ENCODE measurements around the gene ARHGAP32.

ARHGAP32 gene

GRCh38 chr11:129066229-129066628 lies 125.9 kb downstream of the ARHGAP32 start:
- TF ChIP-seq, protein P1, sequence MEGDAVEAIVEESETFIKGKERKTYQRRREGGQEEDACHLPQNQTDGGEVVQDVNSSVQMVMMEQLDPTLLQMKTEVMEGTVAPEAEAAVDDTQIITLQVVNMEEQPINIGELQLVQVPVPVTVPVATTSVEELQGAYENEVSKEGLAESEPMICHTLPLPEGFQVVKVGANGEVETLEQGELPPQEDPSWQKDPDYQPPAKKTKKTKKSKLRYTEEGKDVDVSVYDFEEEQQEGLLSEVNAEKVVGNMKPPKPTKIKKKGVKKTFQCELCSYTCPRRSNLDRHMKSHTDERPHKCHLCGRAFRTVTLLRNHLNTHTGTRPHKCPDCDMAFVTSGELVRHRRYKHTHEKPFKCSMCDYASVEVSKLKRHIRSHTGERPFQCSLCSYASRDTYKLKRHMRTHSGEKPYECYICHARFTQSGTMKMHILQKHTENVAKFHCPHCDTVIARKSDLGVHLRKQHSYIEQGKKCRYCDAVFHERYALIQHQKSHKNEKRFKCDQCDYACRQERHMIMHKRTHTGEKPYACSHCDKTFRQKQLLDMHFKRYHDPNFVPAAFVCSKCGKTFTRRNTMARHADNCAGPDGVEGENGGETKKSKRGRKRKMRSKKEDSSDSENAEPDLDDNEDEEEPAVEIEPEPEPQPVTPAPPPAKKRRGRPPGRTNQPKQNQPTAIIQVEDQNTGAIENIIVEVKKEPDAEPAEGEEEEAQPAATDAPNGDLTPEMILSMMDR (IDR thresholded peaks at IDR 0.05; ENCODE audit: insufficient read depth, low read depth, low read length, missing control alignments) = no peak
- DNase-seq (ENCODE audit: low read depth) = no peak
- no peak overlapping the region for H3K4me3 ChIP-seq (ENCODE audit: low read depth, low read length)

DNA sequence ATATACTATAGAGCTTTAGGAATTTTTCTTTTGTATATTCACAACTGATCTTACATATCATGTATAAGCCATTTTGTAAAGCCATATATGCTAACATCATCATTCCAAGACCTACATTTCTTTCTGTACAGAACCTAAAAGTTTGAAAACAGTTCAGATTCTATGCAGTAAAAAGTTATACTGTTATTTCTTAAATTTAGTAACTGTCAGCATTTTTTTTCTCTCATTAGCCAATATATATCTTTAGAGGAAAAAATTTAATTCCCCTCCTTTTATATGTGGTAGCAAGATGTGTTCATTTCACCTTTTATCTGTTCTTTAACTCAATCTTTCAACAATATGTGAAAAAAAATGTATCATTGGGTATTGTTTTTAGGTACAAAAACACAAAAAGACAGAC lies 129.0 kb downstream of the ARHGAP32 start:
- TF ChIP-seq, protein P1 (IDR thresholded peaks at IDR 0.05; ENCODE audit: insufficient read depth, low read depth, low read length, missing control alignments) = no peak

DNA sequence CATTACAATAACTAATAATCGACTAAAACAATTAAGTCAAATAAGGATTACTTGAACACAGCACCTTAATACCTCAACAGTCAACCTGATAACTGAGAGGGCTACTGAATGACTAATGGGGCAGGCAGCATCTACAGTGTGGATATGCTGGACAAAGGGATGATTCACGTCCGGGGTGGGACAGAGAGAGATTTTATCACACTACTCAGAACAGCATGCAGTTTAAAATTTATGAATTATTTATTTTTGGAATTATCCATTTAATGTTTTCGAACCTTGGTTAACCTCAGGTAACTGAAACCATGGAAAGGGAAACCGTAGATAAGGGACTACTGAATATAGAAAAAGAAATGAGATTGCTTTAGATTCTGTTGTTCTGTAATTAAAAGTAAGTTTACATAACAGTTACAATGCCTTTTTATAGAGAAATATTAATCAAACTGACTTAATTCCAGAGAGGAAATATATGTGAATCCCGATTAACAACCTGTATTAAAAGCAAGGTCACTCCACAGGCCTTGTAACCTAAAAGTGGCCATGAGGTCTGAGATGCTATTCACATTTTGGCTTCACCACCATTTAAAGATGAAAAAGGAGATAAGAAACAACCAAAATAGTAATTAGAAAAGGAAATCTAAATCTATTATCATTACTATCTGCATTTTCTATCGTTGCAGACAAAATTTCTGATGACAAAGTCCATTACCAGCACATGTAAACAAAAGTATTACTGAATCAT lies 130.5 kb downstream of the ARHGAP32 start:
- H3K4me3 ChIP-seq (ENCODE audit: low read depth, low read length) = no peak overlapping the region
- TF ChIP-seq, protein P1 (IDR thresholded peaks at IDR 0.05; ENCODE audit: insufficient read depth, low read depth, low read length, missing control alignments) = no peak
- no peak for DNase-seq (ENCODE audit: low read depth)

More for the DNA sequence above, 129.0 kb downstream of the ARHGAP32 start:
- no peak overlapping the region for H3K4me3 ChIP-seq (ENCODE audit: low read depth, low read length)
- DNase-seq (ENCODE audit: low read depth) = no peak

- H3K4me3 ChIP-seq (ENCODE audit: low read depth, low read length) = no peak overlapping the region
- DNase-seq (ENCODE audit: low read depth) = no peak
- TF ChIP-seq, protein P1 (IDR thresholded peaks at IDR 0.05; ENCODE audit: insufficient read depth, low read depth, low read length, missing control alignments) = no peak
Observed at GRCh38 chr11:129056916-129057315, 135.2 kb downstream of the ARHGAP32 start.

DNA sequence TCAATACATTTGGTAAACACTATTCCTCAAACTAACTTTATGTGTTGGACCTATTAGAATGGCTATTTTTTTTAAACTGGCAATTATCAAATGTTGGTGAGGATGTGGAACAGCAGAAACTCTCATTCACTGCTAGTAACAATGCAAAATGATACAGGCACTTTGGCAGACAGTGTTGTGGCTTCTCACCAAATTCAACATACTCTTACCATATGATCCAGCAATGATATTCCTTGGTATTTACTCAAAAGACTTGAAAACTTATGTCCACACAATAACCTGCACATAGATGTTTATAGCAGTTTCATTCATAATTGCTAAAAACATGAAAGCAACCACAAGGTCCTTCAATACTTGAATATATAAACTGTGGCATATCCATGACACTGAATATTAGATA lies 136.9 kb downstream of the ARHGAP32 start:
- TF ChIP-seq, protein P1 (IDR thresholded peaks at IDR 0.05; ENCODE audit: insufficient read depth, low read depth, low read length, missing control alignments) = no peak
- DNase-seq (ENCODE audit: low read depth) = no peak
- no peak overlapping the region for H3K4me3 ChIP-seq (ENCODE audit: low read depth, low read length)

DNA sequence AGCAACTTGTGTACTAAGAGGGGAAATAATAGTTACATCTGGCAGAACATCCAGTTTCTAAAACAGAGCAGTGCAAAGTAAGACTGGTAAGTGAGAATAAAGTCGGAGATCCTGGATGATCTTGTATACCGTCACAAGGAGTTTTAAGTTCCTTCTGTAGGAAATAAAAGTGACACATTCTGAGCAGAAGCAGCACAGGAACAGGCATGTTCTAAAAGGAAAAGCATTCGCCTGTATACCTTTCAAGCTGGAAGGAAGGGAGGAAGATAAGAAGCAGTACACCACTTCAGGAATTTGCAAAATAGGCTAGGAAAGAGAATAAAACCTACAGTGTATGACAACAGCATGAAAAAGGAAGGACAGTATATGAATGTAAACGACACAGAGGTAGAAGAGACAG lies 143.2 kb downstream of the ARHGAP32 start:
- no peak overlapping the region for H3K4me3 ChIP-seq (ENCODE audit: low read depth, low read length)
- DNase-seq (ENCODE audit: low read depth) = no peak

More for the DNA sequence above, 143.2 kb downstream of the ARHGAP32 start:
- TF ChIP-seq, protein P1 (IDR thresholded peaks at IDR 0.05; ENCODE audit: insufficient read depth, low read depth, low read length, missing control alignments) = no peak

Data from GM12865 (cell line).